RWPE2 (cell line): ENCODE measurements around the gene MAP1B.

ENCODE experiments used
- ATAC-seq: fragments of 200-7000 bp; cut with Tn5 transposase; 3 replicates; pipeline ENCODE4 v1.9.1; 2021; ENCODE audit warnings: low read depth
- DNase-seq: peaks from one replicate; pipeline ENCODE4 v3.0.0-alpha.2; 2020; ENCODE audit warnings: low spot score
- H3K27ac ChIP-seq: fragments of 450-650 bp; 2 replicates; pipeline ENCODE4 v1.5.1; 2017; ENCODE audit warnings: mild to moderate bottlenecking; ENCODE audit not compliant: poor library complexity, severe bottlenecking
- H3K27me3 ChIP-seq: fragments of 250-450 bp; sonication (Bioruptor Pico); 2 replicates; pipeline ENCODE4 v1.5.1; 2021; ENCODE audit warnings: mild to moderate bottlenecking, moderate library complexity; ENCODE audit not compliant: insufficient read depth, poor library complexity, severe bottlenecking
- H3K36me3 ChIP-seq: fragments of 250-450 bp; sonication (Bioruptor Pico); 2 replicates; pipeline ENCODE4 v1.5.1; 2020; ENCODE audit warnings: low read depth, mild to moderate bottlenecking, moderate library complexity
- H3K4me1 ChIP-seq: fragments of 250-450 bp; sonication (Bioruptor Pico); 2 replicates; pipeline ENCODE4 v1.5.1; 2021; ENCODE audit warnings: mild to moderate bottlenecking, moderate library complexity; ENCODE audit not compliant: insufficient read depth, poor library complexity, severe bottlenecking
- H3K4me3 ChIP-seq: fragments of 250-450 bp; sonication (Bioruptor Pico); 2 replicates; pipeline ENCODE4 v1.5.1; 2021; ENCODE audit warnings: mild to moderate bottlenecking, moderate library complexity; ENCODE audit not compliant: severe bottlenecking
- H3K9me3 ChIP-seq: fragments of 250-450 bp; sonication (Bioruptor Pico); 2 replicates; pipeline ENCODE4 v1.5.1; 2021; ENCODE audit warnings: mild to moderate bottlenecking, moderate library complexity; ENCODE audit not compliant: severe bottlenecking
- CTCF ChIP-seq: fragments of 450-650 bp; IDR thresholded peaks from one replicate; pipeline ENCODE4 v1.5.1; 2017; ENCODE audit warnings: mild to moderate bottlenecking, moderate library complexity; ENCODE audit not compliant: poor library complexity, severe bottlenecking

The MAP1B gene

GRCh38 chr5:72255237-72255636 lies 148.0 kb downstream of the MAP1B start:
- Histone ChIP-seq H3K4me3 (no peak overlapping the region), H3K27ac (no peak overlapping the region), H3K27me3 (no peaks in the 10 kb centered on the region), H3K4me1 (peaks cover 21% of the 10 kb centered on the region), H3K9me3 (no peaks in the 10 kb centered on the region), H3K36me3 (peaks cover 20% of the 10 kb centered on the region; the same call in 1 of the 2 replicates)
- ATAC-seq: no peak
- no peak for DNase-seq
- no peak for TF ChIP-seq CTCF

- Histone ChIP-seq H3K36me3 (peaks cover 20% of the 10 kb centered on the region; the same call in 1 of the 2 replicates), H3K4me3 (no peak overlapping the region), H3K27me3 (no peaks in the 10 kb centered on the region), H3K4me1 (peaks cover 21% of the 10 kb centered on the region), H3K9me3 (no peaks in the 10 kb centered on the region), H3K27ac (no peak overlapping the region)
- TF ChIP-seq CTCF: no peak
- ATAC-seq (no peak), DNase-seq (no peak)
Observed at GRCh38 chr5:72255670-72256069, 148.4 kb downstream of the MAP1B start.

GRCh38 chr5:72256536-72256935 lies 149.3 kb downstream of the MAP1B start:
- H3K4me3 ChIP-seq: no peak overlapping the region
- H3K36me3 ChIP-seq: peaks cover 20% of the 10 kb centered on the region; the same call in 1 of the 2 replicates
- peaks cover 21% of the 10 kb centered on the region for H3K4me1 ChIP-seq
- H3K9me3 ChIP-seq: no peaks in the 10 kb centered on the region
- ATAC-seq: peak; percentile 21; the same call in 2 of the 3 replicates
- no peak overlapping the region for H3K27ac ChIP-seq
- no peak for TF ChIP-seq CTCF
- DNase-seq: no peak
- no peaks in the 10 kb centered on the region for H3K27me3 ChIP-seq
